GM10266 (cell line): ENCODE data around the gene AGK.
A peak's percentile ranks its signal among the peaks of the same experiment; 100 is the strongest.

Experiments used
- DNase-seq: peaks from one replicate; pipeline ENCODE4 v3.0.0; 2012; ENCODE audit errors: extremely low spot score
- TF ChIP-seq, protein P1 (sequence below): IDR thresholded peaks from 2 replicates; pipeline ENCODE4 v1.5.1; 2012; ENCODE audit warnings: mild to moderate bottlenecking, low read depth; ENCODE audit not compliant: control insufficient read depth, insufficient read depth; ENCODE audit errors: missing control alignments

The AGK gene

DNA sequence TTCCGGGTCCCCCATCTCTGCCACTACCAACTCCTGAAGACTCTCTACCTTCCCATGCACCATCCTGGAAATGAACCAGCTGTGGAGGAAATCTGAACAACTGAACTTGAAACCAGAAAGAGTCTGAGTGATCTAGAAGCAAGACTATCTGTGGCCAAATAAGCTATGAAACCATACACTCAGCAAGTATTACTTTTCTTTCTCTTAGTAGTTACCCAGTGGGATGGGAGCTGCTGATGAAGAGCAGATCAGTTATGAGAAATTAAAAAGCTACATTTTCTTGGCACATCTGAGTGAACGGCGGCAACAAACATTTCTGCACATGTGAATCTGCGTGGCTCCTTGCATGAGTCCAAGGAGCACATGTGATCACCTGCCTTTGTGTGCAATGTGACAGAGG lies 31.6 kb upstream of the AGK start:
- DNase-seq, result no peak
- TF ChIP-seq, protein P1, sequence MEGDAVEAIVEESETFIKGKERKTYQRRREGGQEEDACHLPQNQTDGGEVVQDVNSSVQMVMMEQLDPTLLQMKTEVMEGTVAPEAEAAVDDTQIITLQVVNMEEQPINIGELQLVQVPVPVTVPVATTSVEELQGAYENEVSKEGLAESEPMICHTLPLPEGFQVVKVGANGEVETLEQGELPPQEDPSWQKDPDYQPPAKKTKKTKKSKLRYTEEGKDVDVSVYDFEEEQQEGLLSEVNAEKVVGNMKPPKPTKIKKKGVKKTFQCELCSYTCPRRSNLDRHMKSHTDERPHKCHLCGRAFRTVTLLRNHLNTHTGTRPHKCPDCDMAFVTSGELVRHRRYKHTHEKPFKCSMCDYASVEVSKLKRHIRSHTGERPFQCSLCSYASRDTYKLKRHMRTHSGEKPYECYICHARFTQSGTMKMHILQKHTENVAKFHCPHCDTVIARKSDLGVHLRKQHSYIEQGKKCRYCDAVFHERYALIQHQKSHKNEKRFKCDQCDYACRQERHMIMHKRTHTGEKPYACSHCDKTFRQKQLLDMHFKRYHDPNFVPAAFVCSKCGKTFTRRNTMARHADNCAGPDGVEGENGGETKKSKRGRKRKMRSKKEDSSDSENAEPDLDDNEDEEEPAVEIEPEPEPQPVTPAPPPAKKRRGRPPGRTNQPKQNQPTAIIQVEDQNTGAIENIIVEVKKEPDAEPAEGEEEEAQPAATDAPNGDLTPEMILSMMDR, result no peak

DNA sequence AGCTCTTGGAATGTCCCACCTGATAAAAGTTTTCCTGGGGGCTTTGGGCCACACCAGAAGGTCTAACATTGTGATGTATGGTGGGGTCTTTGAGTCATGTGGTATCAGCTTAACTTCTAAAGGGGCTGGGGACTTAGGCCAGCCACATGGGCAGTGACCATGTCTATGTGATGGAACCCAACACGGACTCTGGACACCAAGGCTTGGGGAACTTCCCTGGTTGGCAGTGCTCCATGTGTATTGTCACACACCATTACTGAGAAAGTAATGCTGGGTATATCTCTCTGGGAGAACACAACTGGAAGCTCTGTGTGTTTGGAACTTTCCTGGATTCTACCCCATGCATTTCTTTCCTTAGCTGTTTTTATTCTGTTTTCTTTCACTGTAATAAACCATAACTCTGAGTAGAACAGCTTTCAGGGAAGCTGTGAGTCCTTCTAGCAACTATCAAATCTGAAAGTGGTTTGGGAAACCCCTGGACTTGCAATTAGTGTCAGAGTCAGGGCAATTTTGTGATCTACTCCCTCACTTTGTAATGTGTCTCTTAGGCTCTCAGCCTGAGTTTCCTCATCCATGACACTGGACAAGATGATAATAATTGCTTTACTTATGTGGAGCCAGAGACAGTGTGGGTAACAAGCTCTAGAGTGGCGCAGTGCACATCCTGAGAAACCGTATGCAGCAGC lies 28.4 kb upstream of the AGK start:
- TF ChIP-seq, protein P1, result no peak
- DNase-seq, result no peak

DNA sequence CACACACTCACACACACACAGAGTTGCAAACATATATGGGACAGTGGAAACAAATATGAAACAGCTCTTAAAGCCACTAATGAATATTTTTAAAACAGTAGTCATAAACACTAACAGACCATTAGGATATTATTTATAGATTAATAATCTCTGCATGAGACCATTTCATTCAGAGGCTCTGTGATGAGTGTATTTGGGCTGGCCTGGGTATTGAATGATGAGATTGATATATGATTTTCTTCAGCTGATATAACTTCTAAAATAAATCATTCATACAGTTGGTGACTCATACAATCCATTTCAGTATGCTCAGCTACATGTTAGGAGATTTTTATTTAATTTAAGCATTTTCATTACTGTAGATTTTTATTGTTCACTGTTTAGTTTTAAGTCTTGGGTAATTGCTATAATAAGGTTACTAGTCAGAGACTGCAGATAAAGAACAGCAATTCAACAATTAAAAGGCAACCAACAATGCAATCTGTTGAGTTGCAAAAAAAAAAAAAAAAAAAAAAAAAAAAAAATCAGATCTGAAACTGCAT lies 25.2 kb upstream of the AGK start:
- DNase-seq, result no peak
- TF ChIP-seq, protein P1, result no peak

DNA sequence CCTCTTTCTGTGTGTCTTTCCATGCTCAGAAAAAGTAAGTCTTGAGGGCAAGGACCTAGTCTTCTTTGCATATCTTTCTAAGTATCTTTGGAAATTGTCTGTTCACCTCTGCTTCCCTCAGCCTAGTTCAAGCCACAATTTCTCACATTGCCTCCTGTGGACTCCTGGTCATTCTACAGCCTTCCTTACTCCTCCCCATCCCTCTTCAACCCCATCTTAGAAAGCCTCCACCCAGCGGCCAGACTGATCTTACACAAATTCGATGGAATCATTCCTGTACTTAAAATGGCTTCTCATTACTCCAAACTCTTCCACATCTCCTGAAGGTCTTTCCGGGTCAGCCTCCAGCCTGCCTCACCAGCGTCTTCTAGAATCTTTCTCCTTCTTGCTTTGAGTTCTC lies 24.1 kb upstream of the AGK start:
- TF ChIP-seq, protein P1, result no peak
- no peak for DNase-seq

DNA sequence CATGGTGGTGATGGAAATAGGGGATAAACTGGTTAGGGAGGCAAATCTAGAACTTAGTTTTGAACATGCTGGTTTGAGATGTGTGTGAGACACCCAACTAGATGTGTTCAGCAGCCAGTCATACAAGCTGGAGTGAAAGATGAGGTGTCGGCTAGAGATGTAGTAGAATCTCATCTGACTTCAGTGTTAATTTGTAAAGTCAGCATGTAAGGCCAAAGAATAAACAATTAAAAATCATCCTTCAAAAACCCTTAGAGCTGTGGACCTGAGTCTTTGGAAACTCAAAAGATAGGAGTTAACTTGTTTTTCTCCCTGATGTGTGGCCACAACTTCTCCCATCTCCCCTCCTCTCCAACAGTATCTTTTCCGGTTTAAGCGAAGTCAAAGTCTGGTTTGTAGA lies 22.8 kb upstream of the AGK start:
- DNase-seq, result no peak
- TF ChIP-seq, protein P1, result no peak

DNA sequence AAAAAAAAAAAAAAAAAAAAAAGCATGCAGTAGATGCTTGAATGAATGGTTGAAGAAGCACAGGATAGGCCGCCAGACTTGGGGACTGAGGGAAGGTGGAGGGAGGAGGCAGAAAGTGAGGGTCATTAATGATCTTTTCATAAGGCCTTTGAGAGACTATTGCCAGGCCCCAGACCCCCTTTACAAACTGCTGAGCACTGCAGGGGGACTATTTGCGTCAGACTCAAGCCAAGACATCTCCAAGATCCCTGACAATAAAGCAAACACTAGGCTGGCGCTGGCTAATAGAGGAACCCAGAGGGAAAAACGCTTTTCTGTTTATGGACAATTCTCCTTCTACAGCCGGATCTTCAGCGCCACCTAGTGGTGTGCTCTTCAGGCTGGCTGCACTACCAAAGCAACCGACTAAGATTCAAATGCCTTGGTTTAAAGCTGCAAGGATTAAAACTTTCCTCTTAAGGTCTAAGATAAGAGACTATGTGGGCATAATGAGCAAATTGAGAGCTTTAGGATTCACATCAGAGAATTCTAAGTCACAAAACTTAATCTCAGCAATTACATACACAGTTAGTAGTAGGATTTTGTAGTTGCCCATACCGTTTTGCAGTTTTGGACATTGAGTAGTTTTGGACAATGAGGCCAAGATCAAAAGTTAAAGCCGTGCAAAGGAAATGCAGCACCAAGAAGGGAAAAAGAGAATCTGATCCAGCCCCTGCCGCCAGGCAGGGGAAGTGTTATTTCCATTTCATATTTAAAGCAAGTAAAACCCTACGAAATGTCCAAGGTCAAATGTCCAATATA lies 17.9 kb upstream of the AGK start:
- TF ChIP-seq, protein P1, result peak; percentile 97

More for the DNA sequence above, 17.9 kb upstream of the AGK start:
- peak; percentile 67 for DNase-seq
